ENCODE measurements around the gene RNF212.
"Not testable (repeated sequence)": the region's sequence is repeated elsewhere in the genome, so short reads cannot be mapped to it uniquely, and the experiment has no call there.

Gene RNF212, protein sequence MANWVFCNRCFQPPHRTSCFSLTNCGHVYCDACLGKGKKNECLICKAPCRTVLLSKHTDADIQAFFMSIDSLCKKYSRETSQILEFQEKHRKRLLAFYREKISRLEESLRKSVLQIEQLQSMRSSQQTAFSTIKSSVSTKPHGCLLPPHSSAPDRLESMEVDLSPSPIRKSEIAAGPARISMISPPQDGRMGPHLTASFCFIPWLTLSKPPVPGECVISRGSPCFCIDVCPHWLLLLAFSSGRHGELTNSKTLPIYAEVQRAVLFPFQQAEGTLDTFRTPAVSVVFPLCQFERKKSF

DNA sequence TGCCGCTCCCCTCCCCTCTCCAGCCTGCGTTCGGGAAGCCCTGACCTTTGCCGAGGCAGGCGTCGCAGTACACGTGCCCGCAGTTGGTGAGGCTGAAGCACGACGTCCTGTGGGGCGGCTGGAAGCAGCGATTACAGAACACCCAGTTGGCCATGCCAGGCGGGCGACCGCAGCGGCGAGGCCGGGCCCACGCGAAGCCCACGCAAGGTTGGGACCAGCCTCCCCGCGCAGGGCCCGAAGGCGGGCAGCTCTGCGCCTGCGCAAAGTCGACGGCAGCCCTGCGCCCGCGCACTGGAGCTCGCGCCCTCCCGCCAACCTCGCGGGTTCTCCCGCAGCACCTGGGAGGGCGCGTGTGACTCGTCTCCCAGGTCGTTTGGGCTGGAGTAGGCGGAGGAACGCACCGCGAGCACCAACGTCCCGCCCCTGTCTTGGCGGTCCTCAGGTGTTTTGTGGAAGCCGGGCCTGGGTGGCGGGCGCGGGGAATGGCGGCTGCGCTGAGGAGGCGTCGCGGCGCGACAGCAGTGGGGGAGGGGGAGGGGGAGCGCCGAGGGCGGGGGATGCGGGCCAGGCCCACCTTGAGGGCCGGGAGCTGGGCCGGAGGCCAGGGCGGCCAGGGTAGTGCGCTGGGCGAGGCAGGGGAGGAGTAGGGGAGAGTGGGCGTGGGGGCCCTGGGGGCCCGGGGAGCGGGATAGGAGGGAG, at the start of gene RNF212:
Gene RNF212 (minus strand): TSS at position 254 of the 699 bp plus-strand sequence. CDS start 100 bp downstream, at position 154.
- DNase-seq: peak; percentile 15

DNA sequence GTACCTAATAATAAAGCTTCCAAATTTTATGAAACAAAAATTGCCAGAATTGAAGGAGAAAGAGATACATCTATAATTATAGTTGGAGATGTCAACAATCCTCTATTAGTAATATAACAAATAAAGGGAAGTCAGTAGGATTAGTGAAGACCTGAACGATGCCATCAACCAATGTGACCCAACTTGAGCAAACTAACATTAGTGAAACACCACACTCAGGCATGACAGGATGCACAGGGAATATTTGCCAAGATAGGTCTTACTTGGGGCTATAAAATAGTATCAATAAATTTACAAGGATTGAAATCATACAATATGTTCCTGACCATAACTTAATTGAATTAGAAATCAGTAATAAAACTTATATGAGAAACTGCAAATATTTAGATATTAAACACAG, 47.0 kb upstream of the RNF212 start:
- no peak for DNase-seq

DNA sequence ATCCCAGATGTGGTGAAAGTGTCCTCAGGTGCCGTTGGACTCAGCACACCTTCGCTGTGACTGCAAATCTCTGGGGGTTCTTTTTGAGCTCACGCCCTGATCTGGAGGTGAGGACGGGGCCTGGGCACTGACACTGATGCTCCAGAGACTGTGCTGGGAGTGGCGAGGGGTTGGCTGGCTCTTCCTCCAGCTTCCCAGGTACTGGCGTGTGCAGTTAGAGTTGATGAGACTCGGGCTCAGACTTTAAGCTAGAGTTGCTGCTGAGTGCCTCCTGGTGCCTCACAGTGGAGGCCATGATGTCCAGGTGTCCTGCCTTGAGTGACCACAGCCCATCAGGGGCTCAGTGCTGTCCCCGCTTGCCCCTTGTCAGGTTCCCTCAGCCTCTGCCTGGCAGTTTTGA, 42.7 kb upstream of the RNF212 start:
- no peak for DNase-seq

DNA sequence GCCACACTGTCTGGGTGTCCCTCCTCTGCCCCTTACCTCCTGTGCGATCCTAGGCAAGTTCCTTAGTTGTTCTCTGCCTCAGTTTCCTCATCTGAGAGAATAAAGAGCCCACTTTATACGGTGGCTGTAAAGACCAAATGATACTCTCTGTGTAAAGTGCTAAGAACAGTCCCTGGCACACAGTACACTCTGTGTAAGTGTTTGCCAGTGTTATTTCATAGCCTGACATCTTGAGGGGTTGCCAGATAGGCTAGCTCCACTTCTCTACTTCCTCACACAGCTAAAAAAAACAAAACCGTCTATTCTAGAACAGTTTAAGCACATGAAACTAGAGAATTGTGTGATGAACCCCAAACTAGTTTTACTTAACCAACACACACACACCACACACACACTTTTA, 42.0 kb upstream of the RNF212 start:
- DNase-seq: no peak

DNA sequence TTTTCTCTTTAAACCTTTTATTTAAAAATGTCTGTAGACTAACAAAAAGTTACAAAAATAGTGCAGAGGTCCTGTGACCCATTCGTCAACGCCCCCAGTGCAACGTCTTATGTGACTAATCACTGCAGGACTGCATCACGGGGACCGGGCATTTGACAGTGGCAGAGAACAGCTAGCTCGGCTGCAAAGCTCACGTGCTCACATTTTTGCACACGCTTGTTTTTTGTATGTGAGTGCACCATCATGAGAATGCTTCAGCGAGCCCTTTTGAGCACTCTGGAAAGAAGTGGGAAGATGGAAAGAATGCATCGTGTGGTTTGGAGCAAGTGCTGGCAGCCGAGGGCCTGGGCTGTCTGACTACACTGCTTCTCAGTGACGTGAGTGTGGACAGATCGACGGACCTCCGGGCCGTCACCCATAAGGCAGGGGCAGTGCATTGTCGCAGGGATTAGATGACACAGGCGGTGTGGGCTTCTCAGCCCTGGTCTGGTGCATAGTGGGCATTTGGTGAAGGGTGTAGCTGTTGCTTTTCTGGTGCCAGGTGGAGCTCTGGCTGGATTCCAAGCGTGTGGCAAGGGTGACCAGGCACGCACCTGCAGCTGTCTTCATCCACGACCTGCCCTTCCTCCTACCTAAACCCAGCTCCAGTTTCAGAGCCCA, 41.3 kb upstream of the RNF212 start:
- DNase-seq: no peak

DNA sequence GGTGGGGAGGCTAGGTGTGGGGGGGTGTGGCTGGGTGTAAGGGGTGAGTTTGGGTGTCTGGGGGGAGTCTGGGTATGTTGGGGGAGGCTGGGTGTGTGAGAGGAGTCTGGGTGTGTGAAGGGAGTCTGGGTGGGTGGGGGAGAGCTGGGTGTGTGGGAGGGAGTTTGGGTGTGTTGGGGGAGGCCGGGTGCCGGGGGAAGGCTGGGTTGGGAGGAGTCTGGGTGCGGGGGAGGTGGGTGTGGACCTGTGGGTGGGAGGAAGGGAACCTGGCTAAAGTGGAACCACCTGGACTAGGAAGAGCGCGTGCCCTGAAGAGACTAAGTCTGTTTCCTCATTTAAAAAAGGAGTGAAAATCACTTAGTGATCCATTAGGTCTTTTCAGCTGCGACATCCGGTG, 40.8 kb upstream of the RNF212 start:
- no peak for DNase-seq

DNA sequence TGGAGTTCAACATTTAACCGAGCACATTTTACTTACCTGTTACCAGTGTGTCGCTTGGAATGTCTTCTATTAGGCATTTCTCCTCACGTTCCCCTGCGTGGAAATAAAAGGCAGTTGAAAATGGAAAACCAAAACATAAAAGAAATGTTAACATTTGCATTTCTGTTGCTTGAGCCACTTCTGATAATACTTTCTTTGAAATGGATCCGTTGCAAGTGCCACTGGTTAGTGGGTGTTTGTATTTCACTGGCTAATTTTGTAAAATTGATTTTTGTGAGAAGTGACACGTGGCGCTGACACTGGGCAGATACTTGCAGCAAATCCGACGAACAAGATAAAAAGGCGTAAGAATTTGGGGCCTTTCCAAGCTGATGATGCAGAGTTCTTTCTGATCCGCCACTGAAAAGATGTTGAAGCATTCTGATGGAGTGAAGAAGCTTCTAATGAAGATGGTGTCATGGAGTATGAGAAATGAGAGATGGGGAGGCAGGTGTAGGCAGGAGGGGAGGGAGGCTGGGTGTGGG, 40.3 kb upstream of the RNF212 start:
- DNase-seq: no peak

DNA sequence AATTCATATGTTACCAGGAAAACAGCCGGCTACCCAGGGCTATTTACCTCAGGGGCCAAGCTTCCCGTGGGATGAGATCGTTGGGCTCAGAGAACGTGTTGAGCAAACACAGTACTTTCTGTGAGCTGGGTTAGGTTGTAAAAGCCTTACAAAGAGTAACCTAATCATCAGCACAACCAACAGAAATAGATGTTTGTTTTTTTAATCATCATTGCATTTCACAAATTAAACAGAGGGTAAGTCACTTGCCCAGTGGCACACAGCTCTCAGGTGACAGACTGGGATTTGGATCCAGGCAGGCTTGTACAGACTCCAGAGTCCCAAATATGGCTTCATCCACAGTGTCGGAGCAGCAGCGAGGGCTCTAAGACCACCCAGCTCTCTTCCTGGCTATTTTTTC, 38.9 kb upstream of the RNF212 start:
- no peak for DNase-seq

DNA sequence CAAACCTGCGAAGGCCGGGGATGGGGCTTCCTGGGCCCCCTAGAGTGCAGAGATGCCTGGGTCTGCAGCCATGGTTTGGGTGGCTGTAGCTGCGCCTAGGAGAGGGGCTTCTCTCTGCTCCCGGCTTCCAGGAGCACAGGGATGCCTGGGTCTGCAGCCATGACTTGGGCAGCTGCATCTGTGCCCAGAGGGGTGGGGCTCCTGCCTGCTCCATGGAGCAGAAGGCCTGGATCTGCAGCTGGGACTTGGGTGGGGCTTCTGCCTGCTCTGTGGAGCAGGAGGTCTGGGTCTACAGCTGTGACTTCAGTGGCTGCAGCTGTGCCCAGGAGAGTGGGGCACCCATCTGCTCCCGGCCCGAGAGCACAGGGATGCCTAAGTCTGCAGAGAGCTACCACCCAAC, 38.2 kb upstream of the RNF212 start:
- no peak for DNase-seq

DNA sequence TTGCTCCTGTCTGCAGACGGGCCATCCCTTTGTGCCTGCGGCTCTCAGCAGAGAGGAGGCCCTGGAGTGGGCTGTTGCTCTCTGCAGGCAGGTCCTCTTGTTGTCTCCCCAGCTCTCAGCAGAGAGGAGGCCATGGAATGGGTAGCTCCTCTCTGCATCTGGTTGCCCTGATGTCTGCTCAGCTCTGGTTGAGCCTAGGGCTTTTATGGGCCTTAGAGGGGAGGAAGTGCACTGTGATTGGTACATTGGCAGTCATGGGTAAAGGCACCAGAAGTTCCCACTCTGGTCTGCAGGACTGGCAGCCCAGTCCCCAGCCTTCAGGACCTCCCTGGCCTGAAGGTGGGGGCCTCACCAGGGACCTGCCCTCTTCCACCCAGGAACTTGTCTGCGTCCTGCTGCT, 37.5 kb upstream of the RNF212 start:
- DNase-seq: no peak

DNA sequence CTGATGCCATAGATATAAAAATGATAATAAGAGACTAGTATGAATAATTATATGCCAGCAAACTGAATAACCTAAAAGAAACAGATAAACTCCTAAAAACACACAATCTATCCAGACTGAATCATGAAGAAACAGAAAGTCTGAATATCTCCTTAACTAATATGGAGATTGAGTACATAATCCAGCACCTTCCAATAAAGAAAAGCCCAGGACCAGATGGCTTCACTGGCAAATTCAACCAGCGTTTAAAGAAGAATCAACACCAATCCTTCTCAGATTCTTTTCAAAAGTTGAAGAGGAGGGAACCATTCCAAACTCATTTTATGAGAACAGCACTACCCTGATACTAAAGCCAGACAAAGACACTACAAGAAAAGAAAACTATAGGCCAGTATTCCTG, 26.5 kb upstream of the RNF212 start:
- DNase-seq: no peak

DNA sequence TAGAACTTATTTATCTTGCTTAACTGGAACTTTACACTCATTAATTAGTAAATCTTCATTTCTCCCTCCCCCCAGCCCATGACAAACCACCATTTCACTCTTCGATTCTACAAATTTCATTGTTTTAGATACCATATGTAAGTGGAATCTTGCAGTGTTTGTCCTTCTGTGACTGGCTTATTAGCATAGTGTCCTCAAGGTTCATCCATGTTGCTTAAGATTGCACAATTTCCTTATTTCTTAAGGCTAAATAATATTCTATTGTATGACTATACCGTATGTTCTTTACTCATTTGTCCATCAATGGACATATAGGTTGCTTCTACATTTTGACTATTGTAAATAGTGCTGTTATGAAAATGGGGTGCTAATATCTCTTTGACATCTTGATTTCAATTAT, 24.5 kb upstream of the RNF212 start:
- DNase-seq: no peak

DNA sequence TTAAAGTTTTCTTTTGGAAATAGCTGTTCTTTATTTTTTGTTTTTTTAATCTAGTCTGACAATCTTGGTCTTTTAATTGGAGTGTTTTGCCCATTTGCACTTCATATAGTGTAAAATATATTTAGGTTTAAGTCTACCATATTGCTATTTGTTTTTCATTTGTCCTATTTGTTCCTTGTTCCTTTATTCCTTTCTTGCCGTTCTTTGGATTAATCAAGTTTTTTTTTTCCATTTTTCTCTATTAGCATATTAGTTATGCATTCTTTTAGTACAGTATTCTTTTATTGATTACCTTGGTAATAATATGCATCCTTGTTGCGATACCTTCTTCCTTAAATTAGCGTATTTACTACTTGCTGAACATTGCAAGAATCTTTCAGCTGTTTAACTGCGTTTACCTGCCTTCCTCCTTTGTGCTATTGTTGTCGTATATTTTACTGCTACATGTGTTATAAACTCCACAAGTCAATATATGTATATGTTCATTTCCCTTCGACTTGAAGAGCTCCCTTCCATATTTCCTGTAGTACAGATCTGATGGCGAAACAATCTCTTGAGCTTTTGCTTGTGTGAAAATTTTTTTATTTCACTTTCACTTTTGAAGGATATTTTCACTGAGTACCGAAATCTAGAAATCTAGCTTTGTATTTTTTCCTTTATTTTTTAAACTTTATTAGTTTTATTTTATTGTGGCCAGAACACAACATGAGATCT, 23.9 kb upstream of the RNF212 start:
- DNase-seq: peak; percentile 12

DNA sequence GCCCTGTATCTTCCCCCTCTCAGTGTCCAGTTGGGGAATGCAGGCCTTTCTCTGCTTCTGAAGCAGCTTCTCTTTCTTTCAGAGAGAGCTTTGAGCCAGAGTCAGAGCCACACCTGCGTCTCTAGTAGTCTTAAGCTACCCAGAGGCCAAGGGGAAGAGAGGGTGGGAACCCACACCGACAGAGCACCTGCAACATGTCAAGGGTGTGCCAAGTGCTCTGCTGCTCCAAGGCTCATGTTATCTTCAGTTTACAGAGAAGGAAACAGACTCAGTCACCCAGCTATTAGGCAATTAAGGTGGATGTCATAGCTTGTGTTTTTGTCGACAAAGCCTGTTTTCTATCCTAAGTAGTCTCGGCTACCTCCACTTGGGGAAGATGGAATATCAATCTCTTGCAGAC, 22.7 kb upstream of the RNF212 start:
- DNase-seq: no peak

DNA sequence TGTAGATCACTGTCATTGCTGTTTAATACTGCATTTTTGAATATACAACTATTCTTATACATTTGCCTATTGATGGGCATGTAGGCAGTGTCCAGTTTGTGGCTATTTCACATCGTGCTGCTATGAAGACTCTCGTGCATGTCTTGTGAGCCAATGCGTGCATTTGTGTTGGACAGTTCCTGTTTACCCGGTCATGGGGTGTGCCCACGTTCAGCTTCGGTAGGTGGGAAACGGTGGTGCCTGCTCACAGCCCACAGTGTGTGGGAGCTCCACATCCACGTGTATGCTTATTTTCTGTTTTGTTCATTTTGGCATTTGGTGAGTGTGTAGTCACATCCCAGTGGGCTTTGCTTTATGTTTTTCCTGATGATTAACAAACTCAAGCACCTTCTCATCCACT, 19.7 kb upstream of the RNF212 start:
- no peak for DNase-seq

DNA sequence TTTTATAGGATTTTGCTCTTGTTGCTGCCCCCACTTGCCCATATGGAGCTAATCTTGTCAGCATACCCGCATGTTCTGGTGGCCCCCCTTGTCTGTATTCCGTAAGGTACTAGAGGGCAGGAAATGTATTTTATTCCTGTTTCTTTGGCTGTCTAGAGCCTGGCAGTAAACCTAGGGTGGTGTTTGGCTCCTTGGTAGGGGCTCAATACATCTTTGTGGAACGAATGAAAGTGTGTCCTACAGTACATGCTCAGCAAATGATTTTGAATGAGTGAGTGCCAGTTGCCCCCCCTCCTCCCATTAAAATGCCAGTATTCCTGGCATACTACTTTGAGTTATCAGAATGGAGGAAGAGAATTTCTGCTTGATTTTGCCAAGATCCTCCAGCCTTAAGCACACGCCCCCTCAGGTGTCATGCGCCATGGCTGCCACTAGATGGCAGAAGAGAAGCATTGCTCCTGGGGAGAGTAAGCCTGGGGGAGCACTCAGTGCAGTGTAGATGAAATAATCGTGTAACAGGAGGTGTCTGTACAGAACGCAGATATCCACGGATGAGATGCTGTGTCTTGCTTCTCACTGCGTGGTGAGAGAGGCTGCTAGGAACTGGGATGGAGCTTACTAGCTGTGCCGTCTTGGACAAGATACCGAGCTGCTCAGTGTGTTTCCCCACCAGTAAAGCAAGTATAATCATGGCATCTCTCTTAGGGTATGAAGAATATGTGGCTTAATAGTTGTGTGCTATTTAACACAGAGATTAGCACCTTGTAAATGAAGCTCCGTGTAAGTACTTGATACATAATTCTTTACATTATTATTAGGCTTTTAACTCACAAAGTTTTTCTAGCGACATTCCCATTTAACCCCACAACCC, 17.2 kb upstream of the RNF212 start:
- DNase-seq: peak; percentile 85

DNA sequence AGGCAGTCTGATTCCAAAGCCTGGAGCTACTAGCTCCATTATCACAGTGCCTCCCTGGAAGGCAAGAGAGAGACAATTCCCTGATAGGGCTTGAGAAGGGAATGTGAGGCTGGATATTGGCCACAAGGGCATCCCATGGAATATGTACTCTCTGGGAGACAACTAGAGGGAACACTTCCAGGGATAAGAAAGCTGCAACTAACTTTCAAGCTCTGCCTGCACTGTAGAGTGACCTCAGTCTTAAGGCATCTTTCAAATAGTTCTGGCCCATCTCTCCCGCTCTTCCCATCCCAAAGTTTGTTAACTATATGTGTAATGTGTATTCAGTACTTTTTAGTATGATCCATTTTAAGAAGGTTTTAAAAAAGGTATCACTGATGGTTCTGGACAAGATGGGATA, 13.1 kb upstream of the RNF212 start:
- DNase-seq: no peak

DNA sequence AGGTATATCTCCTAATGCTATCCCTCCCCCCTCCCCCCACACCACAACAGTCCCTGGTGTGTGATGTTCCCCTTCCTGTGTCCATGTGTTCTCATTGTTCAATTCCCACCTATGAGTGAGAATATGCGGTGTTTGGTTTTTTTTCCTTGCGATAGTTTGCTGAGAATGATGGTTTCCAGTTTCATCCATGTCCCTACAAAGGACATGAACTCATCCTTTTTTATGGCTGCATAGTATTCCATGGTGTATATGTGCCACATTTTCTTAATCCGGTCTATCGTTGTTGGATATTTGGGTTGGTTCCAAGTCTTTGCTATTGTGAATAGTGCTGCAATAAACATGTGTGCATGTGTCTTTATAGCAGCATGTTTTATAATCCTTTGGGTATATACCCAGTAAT, 12.1 kb upstream of the RNF212 start:
- not testable (repeated sequence) for DNase-seq

DNA sequence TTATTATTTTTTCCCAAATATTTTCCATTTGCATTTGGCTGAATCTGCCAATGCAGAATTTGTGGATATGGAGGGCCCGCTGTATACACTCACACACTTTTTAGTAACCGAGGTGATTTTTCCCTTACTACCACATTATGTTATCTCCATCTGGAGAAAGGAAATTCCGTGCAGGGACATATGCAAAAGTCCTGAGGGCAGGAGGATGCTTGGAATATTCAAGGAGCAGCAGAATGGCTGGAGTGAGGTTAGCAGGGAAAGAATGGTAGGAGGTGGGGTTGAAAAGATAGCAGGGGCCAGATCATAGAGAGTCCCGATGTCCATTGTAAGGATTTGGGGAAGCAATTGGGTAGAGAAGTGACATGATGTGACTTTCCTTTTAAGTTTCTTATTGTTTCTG, 11.5 kb upstream of the RNF212 start:
- no peak for DNase-seq

DNA sequence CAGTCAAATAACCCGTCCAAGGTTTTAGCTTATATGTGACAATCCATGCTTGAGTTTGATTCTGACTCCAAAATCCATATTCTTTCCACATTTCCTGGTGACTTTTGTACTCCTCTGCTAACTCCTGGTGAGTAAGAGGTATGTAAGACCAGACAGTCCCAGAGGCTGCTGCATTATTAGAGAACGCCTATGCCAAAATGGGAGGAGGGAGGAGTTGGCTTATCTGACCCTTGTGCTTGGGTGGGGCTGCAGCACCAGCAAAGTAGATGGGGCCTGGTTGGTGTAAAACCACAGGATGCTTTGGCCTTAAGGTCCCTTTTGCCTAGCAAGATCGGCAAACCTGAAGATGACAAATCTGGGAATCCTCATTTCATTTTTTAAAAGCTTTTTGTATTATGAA, 9.1 kb upstream of the RNF212 start:
- no peak for DNase-seq

DNA sequence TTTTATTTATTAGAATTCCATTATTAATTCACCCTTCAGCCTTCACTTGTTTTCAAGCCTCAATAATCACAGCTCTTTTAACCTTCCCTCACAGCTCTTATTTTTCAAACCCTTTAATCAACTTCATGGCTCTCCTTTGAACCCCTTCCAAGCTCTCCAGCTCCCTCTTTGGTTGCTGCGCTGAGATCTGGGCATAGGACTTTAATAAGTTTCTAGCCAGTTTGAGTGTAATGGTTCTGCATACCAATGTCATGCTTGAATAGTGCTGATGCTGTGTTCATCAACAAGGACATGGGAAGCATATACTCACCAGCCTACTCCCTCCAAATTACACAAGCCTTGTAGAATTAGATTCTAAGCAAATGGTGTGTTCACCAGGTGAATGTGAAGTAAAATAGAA, 3.5 kb upstream of the RNF212 start:
- DNase-seq: no peak

DNA sequence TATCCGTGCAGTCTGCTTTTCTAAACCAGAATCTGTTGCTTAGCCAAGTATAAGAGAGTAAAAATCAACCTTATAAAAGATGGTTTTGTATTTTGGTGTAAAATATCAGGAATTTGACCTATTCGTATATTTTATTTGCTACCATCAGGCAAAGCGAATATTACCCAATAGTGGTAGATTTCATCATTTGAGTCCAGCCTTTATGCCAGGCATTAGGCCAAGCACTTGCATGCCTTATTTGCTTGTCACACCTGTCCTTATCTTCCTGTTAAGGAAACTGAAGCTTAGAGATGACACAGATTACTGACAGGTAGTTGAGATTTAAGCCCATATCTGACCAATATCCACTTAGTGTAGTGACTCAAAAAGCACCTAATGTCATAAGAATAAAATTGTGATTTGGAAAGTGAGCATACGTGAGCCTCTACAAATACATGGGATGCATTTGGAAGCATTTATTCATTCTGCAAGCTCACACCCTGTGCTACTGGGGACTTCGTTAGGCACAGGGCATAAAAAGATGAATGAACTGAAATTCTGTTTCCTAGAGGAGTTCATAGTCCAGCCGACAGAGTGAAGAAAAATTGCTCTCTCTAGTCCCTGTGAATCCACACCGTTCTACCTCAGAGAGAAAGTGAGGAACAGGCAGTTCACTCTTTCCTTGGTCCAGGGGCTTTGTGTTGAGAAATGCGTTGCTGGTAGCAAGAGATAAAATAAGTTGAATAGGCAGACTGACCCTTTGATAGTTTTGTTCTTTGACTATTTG, 2.3 kb upstream of the RNF212 start:
- no peak for DNase-seq
